HCT116 (cell line): Measurements from ENCODE around the gene IRF2. TPM values are rescaled to one million over a fixed set of nuclear protein-coding genes. Genes with fewer than 3 reads are reported as not detected.

ENCODE experiments used
- ATAC-seq: fragments of 200-7000 bp; cut with Tn5 transposase; 2 replicates; pipeline ENCODE4 v1.9.1; 2020; ENCODE audit warnings: mild to moderate bottlenecking, moderate library complexity
- BruUV-seq: library from RNA; stranded (reverse); fragments of 400-500 nt; replicated peaks from 2 replicates; lab custom pipeline; 2021; lab: Mats Ljungman, UMichigan
- CTCF ChIA-PET: fragments of 300-600 bp; sonication (Branson Sonifier 250); formaldehyde crosslinking; loops from one replicate; lab custom pipeline; 2021; ENCODE audit warnings: antibody characterized with exemption; lab: Charles Lee
- POLR2A ChIA-PET: fragments of 300-600, 350-600 bp; sonication (Branson Sonifier 250); formaldehyde crosslinking; loops from one replicate; lab custom pipeline; 2021; ENCODE audit warnings: antibody characterized with exemption; lab: Charles Lee
- RAD21 ChIA-PET, 2 experiments: fragments of 300-600 bp; sonication (Branson Sonifier 250); formaldehyde crosslinking; loops; one replicate each; lab custom pipeline; 2023; ENCODE audit warnings: low total read pairs in 2 of 2; ENCODE audit not compliant: uncharacterized antibody in 2 of 2, unreplicated experiment in 2 of 2, low non-redundant PET in 1 of 2; lab: Charles Lee
- DNase-seq: peaks from one replicate; pipeline ENCODE4 v3.0.0-alpha.2; 2010; ENCODE audit warnings: low read depth, low spot score
- H2AFZ ChIP-seq: fragments of 200-600 bp; shearing (Covaris generic), sonication (generic); 2 replicates; pipeline ENCODE4 v1.6.1; 2017; ENCODE audit warnings: low read depth, mixed run types, mixed read lengths, antibody characterized with exemption, low read length; ENCODE audit not compliant: poor library complexity, severe bottlenecking
- H3K27ac ChIP-seq: 2 replicates; pipeline ENCODE4 v1.5.1; 2012; ENCODE audit warnings: low read depth, low read length
- H3K27me3 ChIP-seq: fragments of 200-600 bp; sonication (generic); 2 replicates; pipeline ENCODE4 v1.6.1; 2016; ENCODE audit warnings: mixed run types, low read length, mixed read lengths; ENCODE audit not compliant: insufficient read depth
- H3K36me3 ChIP-seq, 2 experiments: fragments of 200-500 bp in 1 of 2; fragments of 200-600 bp in 1 of 2; sonication (Bioruptor generic) in 1 of 2; sonication (generic) in 1 of 2; 2 replicates each; pipeline versions ENCODE4 v1.5.1 to v1.6.1; 2014 to 2016; ENCODE audit warnings: low read length in 2 of 2, inconsistent platforms in 1 of 2, mixed read lengths in 1 of 2, mixed run types in 1 of 2; ENCODE audit not compliant: insufficient read depth in 2 of 2, control insufficient read depth in 1 of 2
- H3K4me1 ChIP-seq, 2 experiments: fragments of 200-600 bp in 1 of 2; sonication (generic) in 1 of 2; 2 replicates each; pipeline versions ENCODE4 v1.5.1 to v1.6.1; 2012 to 2017; ENCODE audit warnings: low read length in 2 of 2, inconsistent platforms in 1 of 2, mild to moderate bottlenecking in 1 of 2, mixed read lengths in 1 of 2, mixed run types in 1 of 2, moderate library complexity in 1 of 2; ENCODE audit not compliant: insufficient read depth in 2 of 2, control insufficient read depth in 1 of 2
- H3K4me2 ChIP-seq: fragments of 200-600 bp; sonication (generic); 2 replicates; pipeline ENCODE4 v1.6.1; 2017; ENCODE audit warnings: mixed run types, low read length, mixed read lengths
- H3K4me3 ChIP-seq, 2 experiments: fragments of 200-600 bp in 1 of 2; sonication (generic) in 1 of 2; replicated peaks in 1 of 2; 2 replicates each; pipeline ENCODE4 v1.5.1; 2011 to 2016; ENCODE audit warnings: low read length in 2 of 2, control low read depth in 1 of 2, low read depth in 1 of 2, mild to moderate bottlenecking in 1 of 2, mixed read lengths in 1 of 2, mixed run types in 1 of 2
- H3K79me2 ChIP-seq: fragments of 200-600 bp; sonication (generic); 2 replicates; pipeline ENCODE4 v1.6.1; 2017; ENCODE audit warnings: mild to moderate bottlenecking, mixed run types, low read length, moderate library complexity, mixed read lengths; ENCODE audit not compliant: insufficient read depth
- H3K9ac ChIP-seq: fragments of 200-600 bp; sonication (generic); 2 replicates; pipeline ENCODE4 v1.6.1; 2016; ENCODE audit warnings: low read length, mixed read lengths
- H3K9me2 ChIP-seq: fragments of 200-600 bp; sonication (generic), shearing (Covaris generic); 2 replicates; pipeline ENCODE4 v1.6.1; 2017; ENCODE audit warnings: mixed run types, mild to moderate bottlenecking, moderate library complexity; ENCODE audit not compliant: insufficient read depth
- H3K9me3 ChIP-seq, 2 experiments: fragments of 200-500 bp in 1 of 2; fragments of 200-600 bp in 1 of 2; sonication (Bioruptor generic) in 1 of 2; sonication (generic) in 1 of 2; 2 replicates each; pipeline ENCODE4 v1.6.1; 2014 to 2017; ENCODE audit warnings: low read length in 2 of 2, mixed read lengths in 2 of 2, inconsistent platforms in 1 of 2, low read depth in 1 of 2, mild to moderate bottlenecking in 1 of 2, mixed run types in 1 of 2, moderate library complexity in 1 of 2; ENCODE audit not compliant: control insufficient read depth in 1 of 2, insufficient read depth in 1 of 2
- H4K20me1 ChIP-seq: fragments of 200-600 bp; sonication (generic), shearing (Covaris generic); 2 replicates; pipeline ENCODE4 v1.6.1; 2017; ENCODE audit warnings: mixed run types, mild to moderate bottlenecking, moderate library complexity; ENCODE audit not compliant: insufficient read depth
- CTCF ChIP-seq, 3 experiments: fragments of 200-600 bp in 1 of 3; sonication (generic) in 1 of 3; IDR thresholded peaks in 2 of 3; conservative IDR thresholded peaks in 1 of 3; 2 replicates each; pipeline ENCODE4 v1.5.1; 2012 to 2017; ENCODE audit warnings: low read depth in 2 of 3, low read length in 2 of 3, antibody characterized with exemption in 1 of 3, borderline replicate concordance in 1 of 3, control low read depth in 1 of 3, mild to moderate bottlenecking in 1 of 3, mixed read lengths in 1 of 3, mixed run types in 1 of 3, moderate library complexity in 1 of 3; ENCODE audit not compliant: insufficient read depth in 1 of 3
- EGR1 ChIP-seq: IDR thresholded peaks from 2 replicates; pipeline ENCODE4 v1.6.1; 2012; ENCODE audit warnings: low read depth
- FOSL1 ChIP-seq: IDR thresholded peaks from 2 replicates; pipeline ENCODE4 v1.6.1; 2012; ENCODE audit warnings: low read depth
- JUND ChIP-seq: IDR thresholded peaks from 2 replicates; pipeline ENCODE4 v1.6.1; 2012
- POLR2A ChIP-seq: IDR thresholded peaks from 2 replicates; pipeline ENCODE4 v1.7.0; 2011; ENCODE audit warnings: borderline replicate concordance; ENCODE audit not compliant: insufficient read depth, insufficient read length; ENCODE audit errors: extremely low read depth
- POLR2AphosphoS5 ChIP-seq: IDR thresholded peaks from 2 replicates; pipeline ENCODE4 v1.6.1; 2011; ENCODE audit warnings: mild to moderate bottlenecking, low read depth, low read length, moderate library complexity
- SRF ChIP-seq: IDR thresholded peaks from 2 replicates; pipeline ENCODE4 v1.6.1; 2012; ENCODE audit warnings: low read depth
- ZNF274 ChIP-seq: fragments of 200-500 bp; sonication (Bioruptor generic); IDR thresholded peaks from 2 replicates; pipeline ENCODE4 v1.6.1; 2014; ENCODE audit warnings: mild to moderate bottlenecking, low read depth, low read length, inconsistent platforms
- intact Hi-C: fragments of 100-400 bp; cut with micrococcal nuclease; formaldehyde crosslinking; loops from 2 replicates; pipeline ENCODE4 v1.10.0; 2022
- total RNA-seq: library from RNA; stranded (reverse); gene quantifications from one replicate; pipeline ENCODE4 v1.2.1, GENCODE V29; 2021; ENCODE audit not compliant: unreplicated experiment
- TF ChIP-seq, protein P1 (sequence below): IDR thresholded peaks from 2 replicates; pipeline ENCODE4 v1.6.1; 2012
- TF ChIP-seq, protein P2 (sequence below): IDR thresholded peaks from 2 replicates; pipeline ENCODE4 v1.6.1; 2011; ENCODE audit warnings: mild to moderate bottlenecking, low read length, moderate library complexity; ENCODE audit not compliant: insufficient replicate concordance; ENCODE audit errors: extremely low read depth
- TF ChIP-seq, protein P3 (sequence below): IDR thresholded peaks from 2 replicates; pipeline ENCODE4 v1.6.1; 2012; ENCODE audit warnings: low read depth

Gene IRF2
- total RNA-seq, 1 experiment from 2014 or later = 10.6 TPM

GRCh38 chr4:184427093-184427492, 47.3 kb downstream of the IRF2 start:
- ChIA-PET CTCF (no interaction called here), POLR2A (no interaction called here), RAD21 (no interaction called here)
- H3K36me3 ChIP-seq = no peaks in the 10 kb centered on the region; a peak in 1 of 4 replicates
- no peaks in the 10 kb centered on the region for H4K20me1 ChIP-seq
- no peak overlapping the region for H3K4me2 ChIP-seq
- H3K4me3 ChIP-seq = no peak overlapping the region
- DNase-seq (no peak), ATAC-seq (no peak)
- H2AFZ ChIP-seq = no peak overlapping the region
- H3K9ac ChIP-seq = no peak overlapping the region
- H3K27ac ChIP-seq = no peak overlapping the region
- BruUV-seq = no TSS peak
- intact Hi-C loops = no loop called here
- H3K9me3 ChIP-seq = no peaks in the 10 kb centered on the region
- H3K9me2 ChIP-seq = no peaks in the 10 kb centered on the region
- H3K4me1 ChIP-seq = no peaks in the 10 kb centered on the region
- H3K79me2 ChIP-seq = no peaks in the 10 kb centered on the region
- no peaks in the 10 kb centered on the region for H3K27me3 ChIP-seq
- TF ChIP-seq, protein P1, sequence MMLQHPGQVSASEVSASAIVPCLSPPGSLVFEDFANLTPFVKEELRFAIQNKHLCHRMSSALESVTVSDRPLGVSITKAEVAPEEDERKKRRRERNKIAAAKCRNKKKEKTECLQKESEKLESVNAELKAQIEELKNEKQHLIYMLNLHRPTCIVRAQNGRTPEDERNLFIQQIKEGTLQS = no peak
- TF ChIP-seq POLR2A = no peak
- TF ChIP-seq ZNF274 = no peak
- TF ChIP-seq, protein P2, sequence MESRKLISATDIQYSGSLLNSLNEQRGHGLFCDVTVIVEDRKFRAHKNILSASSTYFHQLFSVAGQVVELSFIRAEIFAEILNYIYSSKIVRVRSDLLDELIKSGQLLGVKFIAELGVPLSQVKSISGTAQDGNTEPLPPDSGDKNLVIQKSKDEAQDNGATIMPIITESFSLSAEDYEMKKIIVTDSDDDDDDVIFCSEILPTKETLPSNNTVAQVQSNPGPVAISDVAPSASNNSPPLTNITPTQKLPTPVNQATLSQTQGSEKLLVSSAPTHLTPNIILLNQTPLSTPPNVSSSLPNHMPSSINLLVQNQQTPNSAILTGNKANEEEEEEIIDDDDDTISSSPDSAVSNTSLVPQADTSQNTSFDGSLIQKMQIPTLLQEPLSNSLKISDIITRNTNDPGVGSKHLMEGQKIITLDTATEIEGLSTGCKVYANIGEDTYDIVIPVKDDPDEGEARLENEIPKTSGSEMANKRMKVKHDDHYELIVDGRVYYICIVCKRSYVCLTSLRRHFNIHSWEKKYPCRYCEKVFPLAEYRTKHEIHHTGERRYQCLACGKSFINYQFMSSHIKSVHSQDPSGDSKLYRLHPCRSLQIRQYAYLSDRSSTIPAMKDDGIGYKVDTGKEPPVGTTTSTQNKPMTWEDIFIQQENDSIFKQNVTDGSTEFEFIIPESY = no peak
- no peak for TF ChIP-seq FOSL1
- no peak for TF ChIP-seq CTCF (IDR thresholded peaks at IDR 0.05 in 2 of 3, conservative IDR thresholded peaks at IDR 0.05 in 1 of 3; ENCODE audit: borderline replicate concordance in 1 of 3, insufficient read depth in 1 of 3, low read depth in 2 of 3, low read length in 2 of 3)
- TF ChIP-seq JUND = no peak
- TF ChIP-seq EGR1 = no peak
- TF ChIP-seq, protein P3, sequence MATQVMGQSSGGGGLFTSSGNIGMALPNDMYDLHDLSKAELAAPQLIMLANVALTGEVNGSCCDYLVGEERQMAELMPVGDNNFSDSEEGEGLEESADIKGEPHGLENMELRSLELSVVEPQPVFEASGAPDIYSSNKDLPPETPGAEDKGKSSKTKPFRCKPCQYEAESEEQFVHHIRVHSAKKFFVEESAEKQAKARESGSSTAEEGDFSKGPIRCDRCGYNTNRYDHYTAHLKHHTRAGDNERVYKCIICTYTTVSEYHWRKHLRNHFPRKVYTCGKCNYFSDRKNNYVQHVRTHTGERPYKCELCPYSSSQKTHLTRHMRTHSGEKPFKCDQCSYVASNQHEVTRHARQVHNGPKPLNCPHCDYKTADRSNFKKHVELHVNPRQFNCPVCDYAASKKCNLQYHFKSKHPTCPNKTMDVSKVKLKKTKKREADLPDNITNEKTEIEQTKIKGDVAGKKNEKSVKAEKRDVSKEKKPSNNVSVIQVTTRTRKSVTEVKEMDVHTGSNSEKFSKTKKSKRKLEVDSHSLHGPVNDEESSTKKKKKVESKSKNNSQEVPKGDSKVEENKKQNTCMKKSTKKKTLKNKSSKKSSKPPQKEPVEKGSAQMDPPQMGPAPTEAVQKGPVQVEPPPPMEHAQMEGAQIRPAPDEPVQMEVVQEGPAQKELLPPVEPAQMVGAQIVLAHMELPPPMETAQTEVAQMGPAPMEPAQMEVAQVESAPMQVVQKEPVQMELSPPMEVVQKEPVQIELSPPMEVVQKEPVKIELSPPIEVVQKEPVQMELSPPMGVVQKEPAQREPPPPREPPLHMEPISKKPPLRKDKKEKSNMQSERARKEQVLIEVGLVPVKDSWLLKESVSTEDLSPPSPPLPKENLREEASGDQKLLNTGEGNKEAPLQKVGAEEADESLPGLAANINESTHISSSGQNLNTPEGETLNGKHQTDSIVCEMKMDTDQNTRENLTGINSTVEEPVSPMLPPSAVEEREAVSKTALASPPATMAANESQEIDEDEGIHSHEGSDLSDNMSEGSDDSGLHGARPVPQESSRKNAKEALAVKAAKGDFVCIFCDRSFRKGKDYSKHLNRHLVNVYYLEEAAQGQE = no peak
- no peak for TF ChIP-seq POLR2AphosphoS5
- TF ChIP-seq SRF = no peak
